ENCODE results near the gene PPP2R2B. TPM values are rescaled to one million over a fixed set of nuclear protein-coding genes. Genes with fewer than 3 reads are reported as not detected.

Gene PPP2R2B
- total RNA-seq, 1 experiment from 2014 or later: not detected

- H3K27ac ChIP-seq (ENCODE audit: low read depth, low read length, poor library complexity, severe bottlenecking): no peak overlapping the region
- no peaks in the 10 kb centered on the region for H3K36me3 ChIP-seq (ENCODE audit: insufficient read depth, low read length, poor library complexity, severe bottlenecking)
- BruUV-seq (replicated peaks): no TSS peak
- no peak for TF ChIP-seq EZH2 (IDR thresholded peaks at IDR 0.05; ENCODE audit: borderline replicate concordance, low read depth, low read length, poor library complexity, severe bottlenecking)
- TF ChIP-seq CTCF (conservative IDR thresholded peaks at IDR 0.05; ENCODE audit: low read depth, low read length): no peak
- H3K27me3 ChIP-seq (replicated peaks; ENCODE audit: insufficient read depth, low read depth, low read length, poor library complexity): peaks cover 55% of the 10 kb centered on the region
- ChIA-PET POLR2A (ENCODE audit: low non-redundant PET) (no interaction called here), CTCF (no interaction called here)
- H3K9me3 ChIP-seq (ENCODE audit: low read depth, low read length, poor library complexity, severe bottlenecking): no peaks in the 10 kb centered on the region
- intact Hi-C loops (cut with micrococcal nuclease; ENCODE audit: unreplicated experiment): no loop called here
- no peak overlapping the region for H3K4me3 ChIP-seq (ENCODE audit: low read depth, low read length, poor library complexity, severe bottlenecking)
- DNase-seq (ENCODE audit: low spot score): no peak
- no peaks in the 10 kb centered on the region for H3K4me1 ChIP-seq (ENCODE audit: insufficient read depth, low read length, poor library complexity, severe bottlenecking)
Observed at GRCh38 chr5:146872188-146872587, 6.4 kb downstream of the PPP2R2B start.

- no peaks in the 10 kb centered on the region for H3K4me1 ChIP-seq (ENCODE audit: insufficient read depth, low read length, poor library complexity, severe bottlenecking)
- ChIA-PET CTCF (no interaction called here), POLR2A (ENCODE audit: low non-redundant PET) (no interaction called here)
- no peaks in the 10 kb centered on the region for H3K36me3 ChIP-seq (ENCODE audit: insufficient read depth, low read length, poor library complexity, severe bottlenecking)
- no peak overlapping the region for H3K4me3 ChIP-seq (ENCODE audit: low read depth, low read length, poor library complexity, severe bottlenecking)
- TF ChIP-seq EZH2 (IDR thresholded peaks at IDR 0.05; ENCODE audit: borderline replicate concordance, low read depth, low read length, poor library complexity, severe bottlenecking): no peak
- TF ChIP-seq CTCF (conservative IDR thresholded peaks at IDR 0.05; ENCODE audit: low read depth, low read length): no peak
- H3K27ac ChIP-seq (ENCODE audit: low read depth, low read length, poor library complexity, severe bottlenecking): no peak overlapping the region
- intact Hi-C loops (cut with micrococcal nuclease; ENCODE audit: unreplicated experiment): no loop called here
- H3K27me3 ChIP-seq (replicated peaks; ENCODE audit: insufficient read depth, low read depth, low read length, poor library complexity): peaks cover 27% of the 10 kb centered on the region
- DNase-seq (ENCODE audit: low spot score): no peak
- H3K9me3 ChIP-seq (ENCODE audit: low read depth, low read length, poor library complexity, severe bottlenecking): no peaks in the 10 kb centered on the region
- no TSS peak for BruUV-seq (replicated peaks)
Observed at GRCh38 chr5:146867996-146868708, 10.4 kb downstream of the PPP2R2B start.

GRCh38 chr5:146866263-146866662 lies 12.3 kb downstream of the PPP2R2B start:
- TF ChIP-seq CTCF (conservative IDR thresholded peaks at IDR 0.05; ENCODE audit: low read depth, low read length) (no peak), EZH2 (IDR thresholded peaks at IDR 0.05; ENCODE audit: borderline replicate concordance, low read depth, low read length, poor library complexity, severe bottlenecking) (no peak)
- intact Hi-C loops (cut with micrococcal nuclease; ENCODE audit: unreplicated experiment): no loop called here
- no TSS peak for BruUV-seq (replicated peaks)

More at GRCh38 chr5:146866263-146866662, 12.3 kb downstream of the PPP2R2B start:
- CTCF ChIA-PET: no interaction called here
- Histone ChIP-seq H3K36me3 (ENCODE audit: insufficient read depth, low read length, poor library complexity, severe bottlenecking) (no peaks in the 10 kb centered on the region), H3K27ac (ENCODE audit: low read depth, low read length, poor library complexity, severe bottlenecking) (no peak overlapping the region), H3K4me3 (ENCODE audit: low read depth, low read length, poor library complexity, severe bottlenecking) (no peak overlapping the region), H3K27me3 (replicated peaks; ENCODE audit: insufficient read depth, low read depth, low read length, poor library complexity) (peaks cover 23% of the 10 kb centered on the region), H3K9me3 (ENCODE audit: low read depth, low read length, poor library complexity, severe bottlenecking) (no peaks in the 10 kb centered on the region), H3K4me1 (ENCODE audit: insufficient read depth, low read length, poor library complexity, severe bottlenecking) (no peaks in the 10 kb centered on the region)
- no peak for DNase-seq (ENCODE audit: low spot score)
- POLR2A ChIA-PET (ENCODE audit: low non-redundant PET): no interaction called here
